Measurements from ENCODE around the gene GPLD1. TPM values are rescaled to one million over a fixed set of nuclear protein-coding genes. Genes with fewer than 3 reads are reported as not detected.

GPLD1 gene
- total RNA-seq, 1 donor from 2014 or later, result 2.3 TPM

DNA sequence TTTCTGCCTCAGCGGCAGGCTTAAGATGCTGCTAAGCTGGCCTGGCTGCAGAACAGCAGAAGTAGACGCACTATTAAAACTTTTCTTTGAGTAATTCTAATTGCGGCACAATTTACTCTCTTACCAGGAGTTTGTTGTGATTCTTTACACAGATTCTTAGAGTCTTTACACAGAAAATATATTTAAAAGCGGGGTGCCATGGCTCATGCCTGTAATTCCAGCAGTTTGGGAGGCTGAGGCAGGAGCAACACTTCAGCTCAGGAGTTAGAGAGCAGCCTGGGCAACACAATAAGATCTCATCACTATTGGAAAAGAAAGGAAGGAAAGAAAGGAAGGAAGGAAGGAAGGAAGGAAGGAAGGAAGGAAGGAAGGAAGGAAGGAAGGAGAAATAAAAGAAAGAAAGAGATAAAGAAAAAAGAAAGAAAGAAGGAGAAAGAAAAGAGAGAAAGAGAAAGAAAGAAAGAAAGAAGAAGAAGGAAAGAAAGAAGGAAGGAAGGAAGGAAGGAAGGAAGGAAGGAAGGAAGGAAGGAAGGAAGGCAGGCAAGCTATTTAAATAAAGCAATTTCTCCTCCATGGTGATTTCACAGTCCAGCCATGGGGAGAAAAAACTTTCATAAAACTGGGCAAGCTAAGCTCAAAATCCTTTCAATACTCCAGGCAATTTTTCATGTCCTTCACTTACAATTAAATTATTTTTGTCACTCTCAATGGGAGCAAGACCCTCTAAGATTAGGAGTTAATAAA, 107.7 kb downstream of the GPLD1 start:
- DNase-seq (ENCODE audit: low spot score), result no peak

DNA sequence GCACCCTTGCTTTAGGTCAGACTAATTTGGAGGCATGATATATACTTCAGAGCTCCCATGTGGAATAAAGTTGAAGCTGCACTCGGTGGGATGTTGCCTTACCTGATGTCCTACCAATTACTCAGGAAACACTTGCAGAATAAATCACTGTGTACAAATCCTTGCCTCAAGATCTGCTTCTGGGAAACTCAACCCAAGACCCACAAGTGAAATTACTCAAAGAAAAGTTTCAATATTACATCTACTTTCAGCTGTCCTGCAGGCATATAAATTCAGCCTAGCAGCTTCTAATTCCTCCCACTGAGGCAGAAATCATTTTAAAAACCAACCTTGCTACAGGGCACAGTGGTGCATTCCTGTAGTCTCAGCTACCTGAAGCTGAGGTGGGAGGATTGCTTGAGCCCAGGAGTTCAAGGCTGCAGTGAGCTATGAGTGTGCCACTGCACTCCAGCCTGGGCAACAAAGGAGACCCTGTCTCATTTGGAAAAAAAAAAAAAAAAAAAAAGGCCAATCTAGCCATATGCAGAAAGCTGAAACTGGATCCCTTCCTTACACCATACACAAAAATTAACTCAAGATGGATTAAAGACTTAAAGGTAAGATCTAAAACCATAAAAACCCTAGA, 110.8 kb downstream of the GPLD1 start:
- no peak for DNase-seq (ENCODE audit: low spot score)

Other genes with a start within 250 kb of the GPLD1 start
- 33.8 TPM for gene DCDC2, start 131.5 kb downstream of the GPLD1 start, total RNA-seq
- gene MRS2, start 86.6 kb downstream of the GPLD1 start, total RNA-seq, result 35.1 TPM
- 20.7 TPM for gene ALDH5A1, start 5.4 kb upstream of the GPLD1 start, total RNA-seq
- 1.3 TPM for gene KIAA0319, start 156.6 kb upstream of the GPLD1 start, total RNA-seq
- 75.7 TPM for gene TDP2, start 177.3 kb upstream of the GPLD1 start, total RNA-seq
- gene ACOT13, start 177.5 kb upstream of the GPLD1 start, total RNA-seq, result 29.0 TPM
- 113 TPM for gene C6orf62, start 229.6 kb upstream of the GPLD1 start, total RNA-seq

Measured in mucosa of gallbladder (tissue), 1 donor.